Measurements from ENCODE around the gene MKKS. TPM values are rescaled to one million over a fixed set of nuclear protein-coding genes. Genes with fewer than 3 reads are reported as not detected.

Gene MKKS
- total RNA-seq, 1 donor from 2014 or later, result 22.3 TPM

GRCh38 chr20:10368702-10369041, 65.3 kb downstream of the MKKS start:
- H3K27me3 Mint-ChIP-seq (ENCODE audit: low read depth), result peaks cover 3% of the 10 kb centered on the region
- no peaks in the 10 kb centered on the region for H3K36me3 Mint-ChIP-seq (ENCODE audit: low read depth)
- peaks cover 4% of the 10 kb centered on the region for H3K4me1 Mint-ChIP-seq
- no peak overlapping the region for H3K4me3 Mint-ChIP-seq
- H3K27ac Mint-ChIP-seq (ENCODE audit: unreplicated experiment), result no peak overlapping the region
- DNase-seq (ENCODE audit: low read depth, low spot score), result no peak
- TF ChIP-seq CTCF (conservative IDR thresholded peaks at IDR 0.05), result no peak
- H3K9me3 Mint-ChIP-seq, result no peaks in the 10 kb centered on the region

GRCh38 chr20:10367943-10368701, 65.9 kb downstream of the MKKS start:
- peaks cover 3% of the 10 kb centered on the region for H3K27me3 Mint-ChIP-seq (ENCODE audit: low read depth)

GRCh38 chr20:10367693-10367942, 66.4 kb downstream of the MKKS start:
- DNase-seq (ENCODE audit: low read depth, low spot score), result no peak
- H3K9me3 Mint-ChIP-seq, result no peaks in the 10 kb centered on the region
- no peak overlapping the region for H3K4me3 Mint-ChIP-seq
- H3K4me1 Mint-ChIP-seq, result peaks cover 4% of the 10 kb centered on the region
- H3K27ac Mint-ChIP-seq (ENCODE audit: unreplicated experiment), result no peak overlapping the region
- no peaks in the 10 kb centered on the region for H3K36me3 Mint-ChIP-seq (ENCODE audit: low read depth)
- peaks cover 3% of the 10 kb centered on the region for H3K27me3 Mint-ChIP-seq (ENCODE audit: low read depth)
- no peak for TF ChIP-seq CTCF (conservative IDR thresholded peaks at IDR 0.05)

More at GRCh38 chr20:10367943-10368701, 65.9 kb downstream of the MKKS start:
- Mint-ChIP-seq H3K4me3 (no peak overlapping the region), H3K36me3 (ENCODE audit: low read depth) (no peaks in the 10 kb centered on the region), H3K4me1 (peaks cover 4% of the 10 kb centered on the region), H3K27ac (ENCODE audit: unreplicated experiment) (no peak overlapping the region), H3K9me3 (no peaks in the 10 kb centered on the region)
- TF ChIP-seq CTCF (conservative IDR thresholded peaks at IDR 0.05), result no peak
- no peak for DNase-seq (ENCODE audit: low read depth, low spot score)

- DNase-seq (ENCODE audit: low read depth, low spot score), result no peak
- Mint-ChIP-seq H3K9me3 (no peaks in the 10 kb centered on the region), H3K27me3 (ENCODE audit: low read depth) (peaks cover 3% of the 10 kb centered on the region), H3K4me3 (no peak overlapping the region), H3K36me3 (ENCODE audit: low read depth) (no peaks in the 10 kb centered on the region), H3K27ac (ENCODE audit: unreplicated experiment) (no peak overlapping the region), H3K4me1 (peaks cover 4% of the 10 kb centered on the region)
- TF ChIP-seq CTCF (conservative IDR thresholded peaks at IDR 0.05), result no peak
These were observed 66.9 kb downstream of the MKKS start for GRCh38 chr20:10366898-10367692.

GRCh38 chr20:10362674-10363073, 71.3 kb downstream of the MKKS start:
- Mint-ChIP-seq H3K27ac (ENCODE audit: unreplicated experiment) (no peak overlapping the region), H3K4me3 (no peak overlapping the region), H3K4me1 (peaks cover 4% of the 10 kb centered on the region), H3K27me3 (ENCODE audit: low read depth) (no peaks in the 10 kb centered on the region), H3K9me3 (no peaks in the 10 kb centered on the region), H3K36me3 (ENCODE audit: low read depth) (no peaks in the 10 kb centered on the region)
- DNase-seq (ENCODE audit: low read depth, low spot score), result no peak
- TF ChIP-seq CTCF (conservative IDR thresholded peaks at IDR 0.05), result no peak
